Globus pallidus (tissue), 1 donor: ENCODE results near the gene COL25A1.
"Not testable (repeated sequence)": the region's sequence is repeated elsewhere in the genome, so short reads cannot be mapped to it uniquely, and the experiment has no call there.

Source experiments
- DNase-seq: peaks from one replicate; pipeline ENCODE4 v3.0.0-alpha.2; 2015; ENCODE audit warnings: low spot score

Gene COL25A1

DNA sequence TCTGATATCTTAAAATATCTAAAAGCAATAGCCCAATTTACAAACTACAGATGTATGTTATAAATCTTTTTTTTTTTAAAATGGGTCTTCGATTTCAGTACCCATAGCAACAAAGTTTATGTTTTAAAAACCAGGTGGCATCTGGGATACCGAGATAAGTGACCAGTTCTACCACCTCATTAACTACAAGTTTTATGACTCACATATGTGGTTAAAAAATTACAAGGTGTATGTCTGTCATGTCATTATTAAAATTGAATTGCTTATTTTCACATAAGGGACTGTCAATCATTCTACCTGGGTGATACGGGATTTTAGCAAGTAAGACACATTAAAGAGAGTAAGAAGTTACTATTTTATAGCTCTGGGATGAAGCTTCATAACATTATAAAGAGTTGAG lies 347.6 kb downstream of the COL25A1 start:
- no peak for DNase-seq

GRCh38 chr4:108953941-108954340 lies 348.5 kb downstream of the COL25A1 start:
- DNase-seq, result no peak

DNA sequence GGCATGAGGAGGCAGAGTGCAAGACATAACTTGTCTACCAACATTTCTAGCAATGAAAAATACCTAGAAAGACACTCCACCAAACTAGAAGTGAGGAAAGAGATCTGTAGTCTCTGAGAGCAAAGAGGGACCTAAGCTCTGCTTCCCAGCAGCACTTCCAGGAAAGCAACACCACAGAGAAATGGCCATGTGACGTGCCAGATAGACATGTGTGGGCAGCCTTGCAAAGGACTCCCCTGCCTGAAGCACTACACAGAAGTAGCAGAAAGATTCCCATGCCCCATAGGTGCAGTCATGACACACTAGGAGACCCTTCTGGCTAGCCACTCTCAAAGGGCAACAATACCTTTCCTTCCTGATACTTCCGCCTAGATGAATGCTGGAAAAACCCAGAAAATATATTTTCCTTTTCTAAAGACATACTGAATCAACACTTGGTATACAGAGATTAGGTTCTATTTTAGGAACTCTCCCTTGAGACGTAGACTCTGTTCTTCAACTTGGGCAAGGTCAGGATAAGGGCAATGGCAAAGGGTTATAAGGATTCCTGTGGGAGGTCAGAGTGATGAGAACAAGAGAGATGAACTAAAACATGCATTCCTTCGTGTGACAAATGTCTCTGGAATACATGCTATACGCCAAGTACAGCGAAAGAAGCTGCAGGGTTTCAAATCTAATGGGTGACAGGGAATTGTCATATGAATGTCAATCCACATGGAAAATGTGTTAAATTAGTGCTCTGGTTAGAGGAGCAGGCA lies 352.1 kb downstream of the COL25A1 start:
- no peak for DNase-seq

DNA sequence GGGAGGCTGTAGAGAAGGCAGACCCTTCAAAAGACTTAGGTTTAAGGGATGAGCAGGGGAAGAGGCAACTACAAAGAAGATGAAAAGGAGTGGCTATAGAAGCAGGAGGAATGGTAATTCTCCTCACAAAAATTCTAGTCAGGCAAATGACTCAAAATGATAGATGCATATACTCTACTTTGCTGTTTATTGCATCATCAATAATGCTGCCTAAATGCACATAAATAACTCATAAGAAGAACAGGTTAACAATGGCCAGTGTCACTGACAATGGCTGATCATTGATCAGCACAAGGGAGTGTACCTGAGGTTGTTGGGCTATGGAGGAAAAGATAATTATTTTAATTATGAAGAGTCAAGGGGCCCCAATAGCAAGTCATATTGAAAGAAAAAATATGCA lies 354.9 kb downstream of the COL25A1 start:
- DNase-seq, result no peak

DNA sequence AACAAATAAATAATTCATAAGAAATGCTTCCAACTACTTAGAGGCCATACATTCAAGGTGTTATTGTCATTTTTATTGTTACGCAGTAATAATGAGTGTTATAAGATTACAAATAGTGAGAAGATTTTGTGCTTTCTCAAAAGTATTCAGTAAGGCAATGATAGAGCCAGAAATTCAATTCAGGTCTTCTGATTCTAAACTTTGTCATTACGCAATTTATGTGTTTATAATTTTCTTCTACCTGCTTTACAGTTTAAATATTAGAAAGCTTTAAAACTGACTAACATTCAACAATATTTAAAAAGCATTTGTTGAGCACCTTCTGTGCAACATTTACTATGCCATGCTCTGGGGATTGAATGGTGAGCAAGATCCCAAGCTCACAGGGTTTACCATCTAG lies 356.2 kb downstream of the COL25A1 start:
- no peak for DNase-seq

DNA sequence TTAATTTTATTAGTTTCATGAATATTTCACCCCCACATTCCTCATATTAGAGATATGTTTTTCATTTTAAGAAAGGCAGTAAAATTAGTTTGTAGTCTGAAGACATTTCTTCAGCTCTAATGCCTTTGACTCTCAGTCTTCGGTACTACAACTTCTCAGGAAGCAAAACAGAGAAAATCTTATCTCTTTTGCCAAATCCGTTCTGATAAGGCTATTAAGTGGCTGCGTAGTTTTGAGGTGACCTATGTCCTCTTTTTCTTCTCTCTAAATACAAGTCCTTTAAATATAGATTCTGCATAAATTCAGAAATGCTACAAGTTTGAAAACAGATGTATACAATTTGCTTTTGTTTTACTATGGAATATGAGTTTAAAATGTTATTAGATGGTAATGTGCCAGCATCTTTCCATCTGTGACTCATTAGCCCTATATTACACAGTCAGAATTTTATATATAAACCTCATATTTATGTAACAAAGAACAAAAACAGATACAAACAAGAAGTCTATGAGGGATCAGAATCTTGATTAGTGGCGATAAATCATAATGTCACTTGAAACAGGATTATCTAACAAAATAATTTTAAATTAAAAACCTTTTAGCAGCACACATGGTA lies 358.4 kb downstream of the COL25A1 start:
- DNase-seq, result no peak

DNA sequence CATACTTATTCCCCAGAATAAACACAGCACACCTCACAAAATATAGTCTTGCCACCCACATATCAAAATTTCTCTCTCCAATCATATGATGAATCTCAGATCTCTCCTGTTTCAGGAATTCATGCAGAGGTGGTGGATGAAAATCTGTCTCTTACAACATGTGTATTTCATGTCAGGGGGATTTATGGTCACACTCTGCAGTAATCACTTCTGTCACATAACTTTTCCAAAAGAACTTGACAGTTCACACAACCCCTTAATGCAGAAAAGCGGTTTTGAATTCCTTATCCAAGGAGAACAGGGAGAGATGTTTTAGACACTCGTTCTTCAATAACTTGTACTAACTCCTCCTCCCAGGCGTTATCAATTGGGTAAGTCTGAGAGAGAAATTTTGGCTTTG lies 359.1 kb downstream of the COL25A1 start:
- DNase-seq, result no peak

GRCh38 chr4:108941904-108942430 lies 360.5 kb downstream of the COL25A1 start:
- DNase-seq, result no peak

- DNase-seq, result no peak
Measured at GRCh38 chr4:108940634-108941033, 361.8 kb downstream of the COL25A1 start.

GRCh38 chr4:108940149-108940548 lies 362.3 kb downstream of the COL25A1 start:
- no peak for DNase-seq

DNA sequence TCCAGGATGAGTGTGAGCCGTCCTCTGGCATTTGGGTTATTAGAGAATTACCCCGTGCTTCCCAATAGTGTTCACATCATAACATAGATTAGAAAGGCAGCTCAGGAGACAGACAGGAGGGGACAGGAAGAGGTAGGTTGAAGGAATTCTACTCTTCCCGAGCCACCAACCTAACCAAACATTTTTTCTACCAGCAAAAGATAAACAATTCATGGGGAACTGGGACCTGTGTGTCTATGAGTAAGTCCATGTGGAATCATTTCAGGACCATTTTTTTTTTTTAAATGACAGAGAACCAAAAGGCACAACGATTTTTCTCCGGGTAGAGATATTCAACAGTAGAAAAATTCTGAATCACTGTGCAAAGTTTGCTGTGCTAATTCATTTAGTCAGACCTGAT lies 365.4 kb downstream of the COL25A1 start:
- no peak for DNase-seq

DNA sequence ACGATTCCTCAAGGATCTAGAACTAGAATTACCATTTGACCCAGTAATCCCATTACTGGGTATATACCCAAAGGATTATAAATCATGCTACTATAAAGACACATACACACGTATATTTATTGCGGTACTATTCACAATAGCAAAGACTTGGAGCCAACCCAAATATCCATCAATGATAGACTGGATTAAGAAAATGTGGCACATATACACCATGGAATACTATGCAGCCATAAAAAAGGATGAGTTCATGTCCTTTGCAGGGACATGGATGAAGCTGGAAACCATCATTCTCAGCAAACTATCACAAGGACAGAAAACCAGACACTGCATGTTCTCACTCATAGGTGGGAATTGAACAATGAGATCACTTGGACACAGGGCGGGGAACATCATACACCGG lies 368.5 kb downstream of the COL25A1 start:
- not testable (repeated sequence) for DNase-seq

DNA sequence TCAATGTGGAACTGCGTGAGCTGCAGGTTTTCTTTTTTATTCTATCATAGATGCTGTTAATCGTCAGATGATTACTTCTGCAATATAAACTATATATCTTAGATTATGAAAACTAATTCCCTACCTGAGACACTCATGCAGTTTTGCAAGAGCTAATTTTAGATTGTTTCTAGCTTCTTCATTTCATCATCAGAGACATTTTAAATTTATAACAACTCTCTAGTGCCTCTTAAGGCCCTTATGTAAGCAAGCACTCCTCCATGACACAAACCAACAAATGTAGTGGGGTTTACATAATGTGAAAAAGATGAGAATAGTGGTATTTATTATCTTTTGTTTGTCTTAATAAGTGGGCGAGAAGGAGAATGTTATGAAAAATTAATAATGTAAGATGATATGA lies 369.4 kb downstream of the COL25A1 start:
- DNase-seq, result no peak

GRCh38 chr4:108931926-108932325 lies 370.5 kb downstream of the COL25A1 start:
- no peak for DNase-seq

- DNase-seq, result no peak
Measured at GRCh38 chr4:108930186-108930585, 372.3 kb downstream of the COL25A1 start.

DNA sequence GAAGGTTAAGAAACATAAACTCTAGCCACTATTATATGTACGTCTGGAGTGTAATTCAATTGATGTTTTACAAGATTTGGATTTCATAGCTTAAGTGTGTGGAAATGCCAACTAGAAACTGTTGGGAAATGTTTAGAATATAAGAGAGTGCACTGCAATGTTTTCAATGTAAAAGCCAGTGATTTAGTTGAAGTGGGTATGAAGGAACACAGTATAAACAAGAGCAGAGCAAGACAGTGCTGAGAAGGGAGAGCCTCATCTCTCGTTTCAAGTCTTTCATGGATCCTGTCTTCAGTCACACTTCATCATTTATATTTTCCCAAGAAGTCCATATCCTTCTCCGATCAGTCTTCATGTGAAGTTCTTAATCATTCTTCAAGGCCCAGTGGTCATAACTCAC lies 375.7 kb downstream of the COL25A1 start:
- no peak for DNase-seq

DNA sequence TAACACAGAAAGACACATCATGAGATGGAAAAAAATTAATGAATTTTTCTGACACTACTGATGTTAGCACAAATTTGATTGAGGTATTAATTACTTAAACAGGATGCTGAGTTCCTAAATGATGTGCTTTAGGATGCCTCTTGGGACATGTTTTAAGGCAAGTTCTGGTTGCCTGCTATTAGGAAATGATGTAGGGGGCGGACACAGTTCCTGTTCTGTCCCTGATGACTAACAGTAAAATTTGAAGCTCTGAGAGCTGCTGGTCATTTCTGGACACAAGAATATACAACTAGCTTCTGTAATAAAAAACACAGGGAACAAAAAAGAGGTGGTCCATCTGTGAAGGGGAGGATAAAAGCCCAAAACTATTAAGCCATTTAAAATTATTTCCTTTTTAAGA lies 376.4 kb downstream of the COL25A1 start:
- DNase-seq, result no peak

DNA sequence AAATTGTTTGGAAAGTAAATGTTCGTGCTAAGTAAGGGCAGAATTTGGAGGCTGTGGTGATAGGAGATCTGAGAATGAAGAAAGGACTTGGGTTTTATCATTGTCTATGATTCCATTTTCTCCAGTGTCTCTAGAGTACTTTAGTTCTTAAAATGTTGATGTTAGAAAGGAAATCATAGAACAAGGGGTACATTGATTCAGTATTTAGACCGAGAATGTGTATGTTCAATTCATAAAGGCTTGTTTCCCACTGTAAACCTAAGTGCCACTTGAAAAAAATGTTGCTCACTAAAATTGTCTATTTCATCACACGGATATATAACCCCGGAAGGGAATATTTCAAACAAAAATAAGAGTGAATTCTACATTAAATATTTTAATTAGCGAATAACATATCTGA lies 380.3 kb downstream of the COL25A1 start:
- DNase-seq, result no peak

- no peak for DNase-seq
Measured at GRCh38 chr4:108920395-108921087, 381.9 kb downstream of the COL25A1 start.

GRCh38 chr4:108919226-108919893 lies 383.1 kb downstream of the COL25A1 start:
- no peak for DNase-seq

- no peak for DNase-seq
Measured at GRCh38 chr4:108917255-108917654, 385.2 kb downstream of the COL25A1 start.

DNA sequence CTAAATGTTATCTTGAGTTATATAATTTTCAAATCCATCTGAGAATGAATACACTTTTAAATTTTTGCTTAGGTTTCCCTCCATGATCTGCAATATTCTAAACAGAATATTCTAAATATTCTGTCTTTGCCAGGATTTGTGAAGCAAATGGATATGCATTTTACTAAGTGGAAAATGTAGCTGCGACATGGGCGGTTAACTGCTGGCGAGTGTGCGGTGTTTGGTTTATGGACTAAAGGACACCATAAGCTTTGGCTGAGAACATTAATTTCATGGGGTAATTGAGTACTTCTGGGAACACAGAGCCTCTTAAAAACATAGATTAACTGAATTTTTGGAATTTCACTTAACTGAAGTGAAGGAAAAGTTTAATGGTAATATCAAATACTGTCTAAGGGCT lies 385.8 kb downstream of the COL25A1 start:
- DNase-seq, result no peak
